ENCODE results near the gene ATP1A2.

Gene ATP1A2

GRCh38 chr1:160156361-160156760, 40.8 kb downstream of the ATP1A2 start:
- no peak overlapping the region for H3K4me3 ChIP-seq (ENCODE audit: low read depth, low read length)
- no peak overlapping the region for H3K27ac ChIP-seq (ENCODE audit: extremely low read depth, low read depth, low read length)
- ChIA-PET CTCF (interaction anchor here (0.8 to 1.4 kb wide), 6 partner anchors 55 to 96 kb away, joined by 3 to 5 read pairs (median 3); no protein-coding TSS in a partner anchor), POLR2A (no interaction called here)
- TF ChIP-seq ZNF169 (tag by site-specific recombination; IDR thresholded peaks at IDR 0.05) (no peak), PRDM2 (tag by site-specific recombination; IDR thresholded peaks at IDR 0.05; ENCODE audit: borderline replicate concordance) (no peak), ZNF2 (tag by site-specific recombination; IDR thresholded peaks at IDR 0.05) (no peak), ZNF558 (tag by site-specific recombination; IDR thresholded peaks at IDR 0.05) (no peak), ZNF211 (tag by site-specific recombination; IDR thresholded peaks at IDR 0.05; ENCODE audit: low read depth) (no peak), ZNF26 (tag by site-specific recombination; IDR thresholded peaks at IDR 0.05) (no peak)
- no peaks in the 10 kb centered on the region for H3K36me3 ChIP-seq (ENCODE audit: control insufficient read depth in 2 of 2, insufficient read depth in 1 of 2, low read length in 2 of 2)
- H3K4me1 ChIP-seq (ENCODE audit: control insufficient read depth, insufficient read depth, low read length): no peaks in the 10 kb centered on the region
- no peaks in the 10 kb centered on the region for H3K9me3 ChIP-seq (ENCODE audit: control insufficient read depth, insufficient read depth, low read depth, low read length)

GRCh38 chr1:160157174-160157573, 41.6 kb downstream of the ATP1A2 start:
- TF ChIP-seq WT1 (tag by site-specific recombination; IDR thresholded peaks at IDR 0.05) (no peak), ZNF404 (tag by site-specific recombination; IDR thresholded peaks at IDR 0.05) (no peak), PBX3 (CRISPR knock-in tag; IDR thresholded peaks at IDR 0.05) (no peak)
- ChIA-PET CTCF (interaction anchor here (0.8 to 1.4 kb wide), 4 partner anchors 56 to 78 kb away, joined by 3 to 5 read pairs (median 3); no protein-coding TSS in a partner anchor), POLR2A (no interaction called here)
- no peaks in the 10 kb centered on the region for H3K4me1 ChIP-seq (ENCODE audit: control insufficient read depth, insufficient read depth, low read length)
- no peak overlapping the region for H3K4me3 ChIP-seq (ENCODE audit: low read depth, low read length)
- no peaks in the 10 kb centered on the region for H3K36me3 ChIP-seq (ENCODE audit: control insufficient read depth in 2 of 2, insufficient read depth in 1 of 2, low read length in 2 of 2)
- no peaks in the 10 kb centered on the region for H3K9me3 ChIP-seq (ENCODE audit: control insufficient read depth, insufficient read depth, low read depth, low read length)
- no peak overlapping the region for H3K27ac ChIP-seq (ENCODE audit: extremely low read depth, low read depth, low read length)

GRCh38 chr1:160158031-160158430, 42.5 kb downstream of the ATP1A2 start:
- CTCF ChIA-PET: interaction anchor here (0.6 to 1.6 kb wide), 5 partner anchors 52 to 1991 kb away, joined by 3 to 5 read pairs (median 4); no protein-coding TSS in a partner anchor
- Histone ChIP-seq H3K4me3 (ENCODE audit: low read depth, low read length) (no peak overlapping the region), H3K9me3 (ENCODE audit: control insufficient read depth, insufficient read depth, low read depth, low read length) (no peaks in the 10 kb centered on the region), H3K27ac (ENCODE audit: extremely low read depth, low read depth, low read length) (no peak overlapping the region), H3K36me3 (ENCODE audit: control insufficient read depth in 2 of 2, insufficient read depth in 1 of 2, low read length in 2 of 2) (no peaks in the 10 kb centered on the region), H3K4me1 (ENCODE audit: control insufficient read depth, insufficient read depth, low read length) (no peaks in the 10 kb centered on the region)
- POLR2A ChIA-PET: no interaction called here
- TF ChIP-seq ZNF548 (tag by site-specific recombination; IDR thresholded peaks at IDR 0.05): no peak
- no peak for TF ChIP-seq ZNF645 (tag by site-specific recombination; IDR thresholded peaks at IDR 0.05)
- no peak for TF ChIP-seq CTCF (tag by site-specific recombination; IDR thresholded peaks at IDR 0.05)
- no peak for TF ChIP-seq ZNF174 (tag by site-specific recombination; IDR thresholded peaks at IDR 0.05)
- TF ChIP-seq PRDM1 (tag by site-specific recombination; IDR thresholded peaks at IDR 0.05): no peak
- no peak for TF ChIP-seq ZNF521 (tag by site-specific recombination; IDR thresholded peaks at IDR 0.05)
- no peak for TF ChIP-seq ZNF416 (tag by site-specific recombination; IDR thresholded peaks at IDR 0.05)
- no peak for TF ChIP-seq ZFP37 (tag by site-specific recombination; IDR thresholded peaks at IDR 0.05)
- TF ChIP-seq ZNF530 (tag by site-specific recombination; IDR thresholded peaks at IDR 0.05; ENCODE audit: low read depth): no peak
- TF ChIP-seq ZNF621 (tag by site-specific recombination; IDR thresholded peaks at IDR 0.05): no peak
- no peak for TF ChIP-seq KLF8 (tag by site-specific recombination; IDR thresholded peaks at IDR 0.05)
- TF ChIP-seq ZNF302 (tag by site-specific recombination; IDR thresholded peaks at IDR 0.05; ENCODE audit: low read depth): no peak

Measured in HEK293 (cell line).